HEK293T (cell line): ENCODE data around the gene PTH.

Experiments used
- CTCF ChIA-PET: fragments of 350-600 bp; formaldehyde crosslinking; extraction: SDS; loops from one replicate; lab custom pipeline; 2021; ENCODE audit warnings: antibody characterized with exemption, inconsistent platforms; lab: Yijun Ruan, JAX
- POLR2A ChIA-PET: fragments of 350-600 bp; formaldehyde crosslinking; extraction: SDS; loops from one replicate; lab custom pipeline; 2020; ENCODE audit warnings: antibody characterized with exemption, inconsistent platforms; lab: Yijun Ruan, JAX
- DNase-seq: peaks from one replicate; pipeline ENCODE4 v3.0.0; 2012; ENCODE audit warnings: mixed read lengths; ENCODE audit errors: extremely low spot score
- ARNT ChIP-seq: fragments of 450-650 bp; IDR thresholded peaks from 2 replicates; pipeline ENCODE4 v1.6.1; 2017; ENCODE audit warnings: mild to moderate bottlenecking
- BHLHE40 ChIP-seq: fragments of 450-650 bp; IDR thresholded peaks from 2 replicates; pipeline ENCODE4 v1.6.1; 2016; ENCODE audit warnings: mild to moderate bottlenecking, moderate library complexity, borderline replicate concordance
- CTBP1 ChIP-seq: fragments of 450-650 bp; IDR thresholded peaks from 2 replicates; pipeline ENCODE4 v1.6.1; 2016; ENCODE audit warnings: borderline replicate concordance
- ELF4 ChIP-seq: fragments of 450-650 bp; IDR thresholded peaks from 2 replicates; pipeline ENCODE4 v1.6.1; 2017; ENCODE audit warnings: antibody characterized with exemption
- FOXA1 ChIP-seq: fragments of 450-650 bp; IDR thresholded peaks from 2 replicates; pipeline ENCODE4 v1.6.1; 2016; ENCODE audit warnings: mild to moderate bottlenecking
- FOXK2 ChIP-seq: fragments of 450-650 bp; IDR thresholded peaks from 2 replicates; pipeline ENCODE4 v1.6.1; 2016; ENCODE audit warnings: mild to moderate bottlenecking
- FOXM1 ChIP-seq: fragments of 450-650 bp; IDR thresholded peaks from 2 replicates; pipeline ENCODE4 v1.6.1; 2017; ENCODE audit warnings: mild to moderate bottlenecking, borderline replicate concordance
- HDGF ChIP-seq: fragments of 450-650 bp; IDR thresholded peaks from 2 replicates; pipeline ENCODE4 v1.6.1; 2017; ENCODE audit warnings: antibody characterized with exemption, borderline replicate concordance
- L3MBTL2 ChIP-seq: fragments of 450-650 bp; conservative IDR thresholded peaks from 2 replicates; pipeline ENCODE4 v1.6.1; 2016; ENCODE audit warnings: mild to moderate bottlenecking
- LEF1 ChIP-seq: fragments of 450-650 bp; IDR thresholded peaks from 2 replicates; pipeline ENCODE4 v1.6.1; 2017; ENCODE audit warnings: mild to moderate bottlenecking, borderline replicate concordance
- NFRKB ChIP-seq: fragments of 450-650 bp; IDR thresholded peaks from 2 replicates; pipeline ENCODE4 v1.6.1; 2016; ENCODE audit warnings: mild to moderate bottlenecking, moderate library complexity
- SP1 ChIP-seq: fragments of 450-650 bp; IDR thresholded peaks from 2 replicates; pipeline ENCODE4 v1.6.1; 2017
- SUZ12 ChIP-seq: fragments of 450-650 bp; IDR thresholded peaks from 2 replicates; pipeline ENCODE4 v1.6.1; 2016; ENCODE audit warnings: mild to moderate bottlenecking
- TARDBP ChIP-seq: fragments of 450-650 bp; IDR thresholded peaks from 2 replicates; pipeline ENCODE4 v1.6.1; 2016
- ZNF384 ChIP-seq: fragments of 450-650 bp; IDR thresholded peaks from 2 replicates; pipeline ENCODE4 v1.6.1; 2016
- TF ChIP-seq, protein P1 (sequence below): fragments of 450-650 bp; IDR thresholded peaks from 2 replicates; pipeline ENCODE4 v1.6.1; 2016

Gene PTH

DNA sequence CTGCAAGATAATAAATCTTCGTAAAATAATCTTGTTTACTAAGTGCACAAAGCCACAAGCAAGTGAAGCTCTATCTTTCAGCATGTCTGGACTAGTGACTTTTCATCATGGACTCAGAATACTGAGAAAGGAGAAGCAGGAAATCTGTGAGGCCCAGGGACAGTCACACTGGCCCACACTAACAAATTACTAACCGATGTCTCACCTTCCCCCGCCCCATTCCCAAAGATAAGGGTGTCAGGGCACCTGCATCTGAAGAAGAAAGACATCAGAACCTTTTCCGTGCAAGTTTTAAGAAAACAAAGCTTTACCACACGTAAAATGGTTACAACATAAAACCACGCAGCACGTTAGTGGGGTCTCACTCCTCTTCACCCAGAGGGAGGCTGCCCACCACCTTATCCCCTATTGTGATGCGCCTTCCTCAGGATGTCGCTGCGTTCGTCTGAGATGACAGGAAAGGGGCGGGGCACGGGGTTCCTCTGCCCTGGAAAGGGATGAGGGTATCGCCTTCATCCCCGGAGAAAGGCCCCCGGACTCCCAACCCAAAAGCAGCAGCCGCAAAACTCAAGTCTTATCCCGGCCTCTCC is 33.4 kb downstream of the PTH start:
- DNase-seq: peak; percentile 58
- no peak for TF ChIP-seq CTBP1
- TF ChIP-seq HDGF: no peak
- TF ChIP-seq ZNF384: no peak
- TF ChIP-seq L3MBTL2: no peak
- no peak for TF ChIP-seq FOXA1
- TF ChIP-seq SP1: no peak
- no peak for TF ChIP-seq ARNT
- no peak for TF ChIP-seq TARDBP
- TF ChIP-seq FOXK2: no peak
- TF ChIP-seq FOXM1: no peak
- no peak for TF ChIP-seq NFRKB
- no peak for TF ChIP-seq LEF1
- CTCF ChIA-PET: no interaction called here
- POLR2A ChIA-PET: interaction anchor here (0.6 to 1.9 kb wide), 18 partner anchors 10 to 219 kb away, joined by 3 to 10 read pairs (median 4); no protein-coding TSS in a partner anchor

DNA sequence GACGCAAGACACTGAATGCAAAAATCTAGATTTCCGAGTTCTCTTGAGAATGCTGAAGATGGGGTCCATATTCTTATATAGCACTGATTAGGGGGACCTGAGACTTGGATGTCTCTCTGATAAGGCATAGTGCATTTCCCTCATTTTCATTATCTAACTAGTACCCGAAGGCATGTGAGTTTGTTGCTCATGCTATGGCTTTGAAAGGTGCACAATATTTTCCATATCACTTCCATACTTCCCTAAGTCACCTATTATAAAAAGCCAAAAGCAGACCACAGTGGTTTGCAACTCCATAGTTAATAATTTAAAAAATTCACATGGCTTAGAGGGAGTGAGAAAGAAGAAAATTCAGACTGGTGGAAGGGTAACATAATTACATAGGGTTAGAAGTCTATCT is 34.5 kb downstream of the PTH start:
- CTCF ChIA-PET: no interaction called here
- DNase-seq: no peak
- POLR2A ChIA-PET: no interaction called here
- TF ChIP-seq NFRKB (no peak), ZNF384 (no peak), FOXA1 (no peak), TARDBP (no peak), BHLHE40 (no peak), FOXM1 (no peak), ARNT (no peak), SP1 (no peak), L3MBTL2 (no peak), HDGF (no peak)

DNA sequence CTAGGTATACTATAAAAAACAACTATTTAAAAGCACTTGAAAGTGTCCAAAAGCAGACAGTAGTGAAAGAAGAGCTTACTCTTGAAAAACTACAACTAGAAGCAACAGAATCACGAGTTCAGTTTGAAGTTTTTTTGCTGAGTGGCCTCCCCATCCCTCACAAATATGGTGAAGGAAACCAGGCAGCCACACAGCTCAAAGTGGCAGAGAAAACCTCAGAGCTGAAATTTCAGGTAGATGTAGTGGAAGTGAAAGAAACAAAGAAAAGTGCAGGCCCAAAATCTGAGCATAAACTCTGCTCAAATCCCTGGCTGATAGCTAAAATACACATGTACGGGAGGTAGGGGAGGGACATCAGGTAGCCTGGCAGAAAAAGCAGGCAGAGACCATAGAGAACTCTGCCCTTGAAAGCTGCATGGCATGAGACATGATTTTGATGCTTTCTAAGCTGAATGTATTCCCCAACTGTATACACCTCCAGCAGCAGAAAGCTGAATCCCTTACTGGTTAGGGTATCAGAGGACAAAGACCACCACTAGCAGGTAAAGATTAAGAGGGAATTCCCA is 44.9 kb downstream of the PTH start:
- no peak for DNase-seq
- ChIA-PET POLR2A (interaction anchor here (1.2 to 1.8 kb wide), 2 partner anchors 11 to 12 kb away, joined by 3 to 8 read pairs; partner anchors contain the start of gene BTBD10), CTCF (no interaction called here)
- TF ChIP-seq L3MBTL2: no peak
- no peak for TF ChIP-seq ARNT
- no peak for TF ChIP-seq BHLHE40
- TF ChIP-seq NFRKB: no peak
- TF ChIP-seq SP1: no peak
- TF ChIP-seq ZNF384: no peak
- no peak for TF ChIP-seq CTBP1
- TF ChIP-seq FOXK2: no peak
- TF ChIP-seq FOXM1: no peak
- TF ChIP-seq, protein P1, sequence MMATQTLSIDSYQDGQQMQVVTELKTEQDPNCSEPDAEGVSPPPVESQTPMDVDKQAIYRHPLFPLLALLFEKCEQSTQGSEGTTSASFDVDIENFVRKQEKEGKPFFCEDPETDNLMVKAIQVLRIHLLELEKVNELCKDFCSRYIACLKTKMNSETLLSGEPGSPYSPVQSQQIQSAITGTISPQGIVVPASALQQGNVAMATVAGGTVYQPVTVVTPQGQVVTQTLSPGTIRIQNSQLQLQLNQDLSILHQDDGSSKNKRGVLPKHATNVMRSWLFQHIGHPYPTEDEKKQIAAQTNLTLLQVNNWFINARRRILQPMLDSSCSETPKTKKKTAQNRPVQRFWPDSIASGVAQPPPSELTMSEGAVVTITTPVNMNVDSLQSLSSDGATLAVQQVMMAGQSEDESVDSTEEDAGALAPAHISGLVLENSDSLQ: no peak
- TF ChIP-seq SUZ12: no peak
- TF ChIP-seq ELF4: no peak
- no peak for TF ChIP-seq FOXA1
- TF ChIP-seq LEF1: no peak
- no peak for TF ChIP-seq TARDBP
- TF ChIP-seq HDGF: no peak

DNA sequence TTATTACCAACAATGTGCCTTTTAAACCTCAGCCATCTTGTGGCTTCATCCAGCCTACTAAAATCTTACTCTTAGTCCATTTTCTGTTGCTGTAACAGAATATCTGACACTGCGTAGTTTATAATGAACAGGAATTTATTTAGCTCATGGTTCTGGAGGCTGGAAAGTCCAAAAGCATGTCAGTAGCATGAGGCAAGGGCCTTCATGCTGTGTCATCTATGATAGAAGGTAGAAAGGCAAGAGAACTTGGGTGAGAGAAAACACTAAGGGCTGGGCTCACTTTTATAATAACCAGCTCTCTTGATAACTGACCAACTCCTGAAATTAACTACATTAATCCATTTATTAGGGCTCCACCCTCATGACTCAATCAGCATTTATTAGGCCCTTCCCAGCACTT is 46.3 kb downstream of the PTH start:
- TF ChIP-seq NFRKB (no peak), SUZ12 (no peak), SP1 (no peak)
- POLR2A ChIA-PET: no interaction called here
- CTCF ChIA-PET: no interaction called here
- DNase-seq: no peak

DNA sequence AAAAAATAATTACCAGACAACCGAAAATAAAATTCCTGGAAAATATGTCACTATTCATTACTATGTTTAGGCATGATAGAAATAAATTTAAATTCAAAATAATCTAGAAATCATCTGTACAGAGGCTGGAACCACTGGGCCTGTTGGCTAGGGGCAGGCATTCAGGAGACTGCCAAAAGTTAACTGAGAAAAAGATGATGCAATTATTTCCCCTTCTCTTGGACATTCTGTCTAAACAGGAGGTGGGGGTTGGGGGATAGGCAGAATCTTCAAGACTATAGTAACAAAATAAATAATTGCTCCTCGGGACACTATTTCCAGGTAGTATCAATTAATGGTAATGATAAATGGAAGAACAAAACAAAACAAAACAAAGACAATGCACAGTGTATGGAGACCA is 46.9 kb downstream of the PTH start:
- no peak for DNase-seq
- POLR2A ChIA-PET: no interaction called here
- CTCF ChIA-PET: no interaction called here
- TF ChIP-seq NFRKB: no peak
- no peak for TF ChIP-seq TARDBP
- no peak for TF ChIP-seq FOXM1

DNA sequence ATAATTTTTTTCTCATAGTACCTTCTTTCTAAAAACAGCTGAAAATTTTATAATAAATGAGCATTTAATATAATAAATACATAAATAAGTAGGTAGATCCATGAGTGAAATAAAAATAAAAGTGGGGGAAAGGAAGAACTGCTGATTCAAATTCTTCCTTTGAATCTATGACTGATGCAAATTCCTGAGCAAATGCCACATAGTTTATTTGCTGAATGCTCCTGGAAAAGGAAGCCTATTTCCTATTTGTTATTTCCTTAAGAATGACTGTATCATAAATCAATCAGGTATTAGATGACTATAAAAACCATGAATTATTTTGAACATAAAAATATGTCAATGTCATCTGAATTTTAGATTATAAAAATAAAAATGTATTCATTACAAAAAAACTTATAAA is 49.4 kb downstream of the PTH start:
- no peak for DNase-seq
- TF ChIP-seq FOXM1: no peak
- TF ChIP-seq, protein P1: 0 out of 2 replicates have a peak, but pooled peaks have one; percentile 14
- ChIA-PET POLR2A (interaction anchor here (1.6 kb wide), 1 partner anchor 17 kb away, joined by 6 read pairs; the partner anchor contains the start of gene BTBD10), CTCF (no interaction called here)

DNA sequence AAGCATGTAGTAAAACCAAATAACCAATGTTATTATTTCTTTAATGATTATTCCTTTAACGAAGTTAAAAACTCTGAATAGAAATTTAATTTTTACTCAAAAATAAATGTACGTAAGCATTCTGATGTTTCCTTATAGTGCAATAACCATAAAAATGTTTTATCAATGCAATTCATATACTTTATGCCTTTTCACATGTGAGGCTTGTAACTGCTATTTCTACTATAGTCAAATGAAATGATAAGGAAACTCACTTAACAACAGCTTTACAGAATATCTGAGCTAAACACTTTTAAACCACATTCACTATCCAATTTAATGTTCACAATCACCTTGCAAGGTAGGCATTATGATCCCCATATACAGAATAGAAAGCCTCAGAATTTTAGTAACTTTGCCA is 50.2 kb downstream of the PTH start:
- ChIA-PET CTCF (no interaction called here), POLR2A (interaction anchor here (1.6 kb wide), 1 partner anchor 17 kb away, joined by 6 read pairs; the partner anchor contains the start of gene BTBD10)
- no peak for DNase-seq
- no peak for TF ChIP-seq FOXM1
- no peak for TF ChIP-seq L3MBTL2
- no peak for TF ChIP-seq CTBP1
- TF ChIP-seq ELF4: no peak
- no peak for TF ChIP-seq SP1
- TF ChIP-seq LEF1: no peak
- no peak for TF ChIP-seq BHLHE40
- TF ChIP-seq ARNT: no peak
- TF ChIP-seq ZNF384: no peak
